BE2C (cell line): ENCODE results near the gene OGFOD1.

Experiments
- DNase-seq: peaks from one replicate; pipeline ENCODE4 v3.0.0-alpha.2; 2020
- H3K27me3 ChIP-seq: fragments of 250-450 bp; sonication (Bioruptor Pico); 2 replicates; pipeline ENCODE4 v1.5.1; 2020; ENCODE audit warnings: mild to moderate bottlenecking
- H3K36me3 ChIP-seq: fragments of 250-450 bp; sonication (Bioruptor Pico); 2 replicates; pipeline ENCODE4 v1.5.1; 2020; ENCODE audit warnings: mild to moderate bottlenecking
- H3K4me1 ChIP-seq: fragments of 250-450 bp; sonication (Bioruptor Pico); 2 replicates; pipeline ENCODE4 v1.5.1; 2020
- H3K4me3 ChIP-seq: 2 replicates; pipeline ENCODE4 v1.5.1; 2011; ENCODE audit warnings: low read depth, low read length
- H3K9me3 ChIP-seq: fragments of 250-450 bp; sonication (Bioruptor Pico); 2 replicates; pipeline ENCODE4 v1.5.1; 2020
- CTCF ChIP-seq: IDR thresholded peaks from 2 replicates; pipeline ENCODE4 v1.5.1; 2012; ENCODE audit warnings: mild to moderate bottlenecking, low read depth, low read length

Gene OGFOD1

DNA sequence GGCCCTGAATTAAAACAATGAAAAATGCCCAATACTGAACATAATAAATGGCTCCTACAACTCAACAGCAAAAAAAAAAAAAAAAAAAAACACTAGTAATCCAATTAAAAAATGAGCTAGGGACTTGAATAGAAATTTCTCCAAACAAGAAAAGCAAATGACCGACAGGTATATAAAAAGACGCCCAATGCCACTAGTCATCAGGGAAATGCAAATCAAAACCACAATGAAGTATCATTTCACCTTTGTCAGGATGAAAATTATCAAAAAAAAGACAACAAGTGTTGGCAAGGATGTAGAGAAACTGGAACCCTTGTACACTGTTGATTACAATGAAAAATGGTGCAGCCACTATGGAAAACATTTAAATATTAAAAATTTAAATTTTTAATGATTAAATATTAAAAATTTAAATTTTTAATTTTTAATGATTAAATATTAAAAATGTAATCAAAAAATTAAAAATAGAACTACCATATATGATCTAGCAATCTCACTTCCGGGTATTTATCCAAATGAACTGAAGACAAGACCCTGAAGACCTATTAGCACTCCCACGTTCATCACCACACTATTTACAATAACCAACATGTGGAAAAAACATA lies 40.4 kb downstream of the OGFOD1 start:
- Histone ChIP-seq H3K4me1 (no peaks in the 10 kb centered on the region), H3K4me3 (no peak overlapping the region), H3K27me3 (no peaks in the 10 kb centered on the region), H3K36me3 (no peaks in the 10 kb centered on the region), H3K9me3 (no peaks in the 10 kb centered on the region)
- no peak for TF ChIP-seq CTCF
- no peak for DNase-seq

- H3K4me1 ChIP-seq = no peaks in the 10 kb centered on the region
- no peaks in the 10 kb centered on the region for H3K27me3 ChIP-seq
- TF ChIP-seq CTCF = no peak
- no peaks in the 10 kb centered on the region for H3K9me3 ChIP-seq
- H3K36me3 ChIP-seq = no peaks in the 10 kb centered on the region
- no peak for DNase-seq
- no peak overlapping the region for H3K4me3 ChIP-seq
Measured at GRCh38 chr16:56493126-56493525, 41.8 kb downstream of the OGFOD1 start.

- Histone ChIP-seq H3K9me3 (no peaks in the 10 kb centered on the region), H3K4me3 (no peak overlapping the region), H3K36me3 (no peaks in the 10 kb centered on the region), H3K27me3 (no peaks in the 10 kb centered on the region), H3K4me1 (no peaks in the 10 kb centered on the region)
- TF ChIP-seq CTCF = no peak
- DNase-seq = no peak
Measured at GRCh38 chr16:56493815-56494214, 42.5 kb downstream of the OGFOD1 start.

DNA sequence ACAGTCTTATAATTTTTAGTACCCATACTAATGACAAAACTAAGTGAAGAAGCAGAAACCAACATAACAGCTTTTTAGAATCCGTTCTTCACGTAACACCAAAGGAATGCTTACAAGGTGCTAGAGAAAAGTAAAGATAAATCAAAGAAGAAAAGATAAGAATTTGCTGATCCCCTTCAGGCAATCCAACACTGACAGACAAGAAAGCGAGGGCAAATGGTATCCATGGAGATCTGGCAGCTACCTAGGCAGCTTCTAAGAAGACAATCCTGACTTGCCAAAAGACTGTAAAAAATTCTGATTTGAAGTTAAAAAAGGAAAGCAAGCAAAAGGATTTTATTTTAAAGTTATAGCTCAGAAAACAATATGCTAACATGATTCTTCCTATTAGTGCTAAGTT lies 53.8 kb downstream of the OGFOD1 start:
- TF ChIP-seq CTCF = no peak
- no peak overlapping the region for H3K4me3 ChIP-seq
- H3K36me3 ChIP-seq = no peaks in the 10 kb centered on the region; the same call in none of the 2 replicates
- no peaks in the 10 kb centered on the region for H3K4me1 ChIP-seq
- DNase-seq = no peak
- no peaks in the 10 kb centered on the region for H3K27me3 ChIP-seq
- no peaks in the 10 kb centered on the region for H3K9me3 ChIP-seq

GRCh38 chr16:56506941-56507340 lies 55.6 kb downstream of the OGFOD1 start:
- H3K4me1 ChIP-seq = no peaks in the 10 kb centered on the region
- DNase-seq = no peak
- H3K36me3 ChIP-seq = no peaks in the 10 kb centered on the region; the same call in none of the 2 replicates
- no peaks in the 10 kb centered on the region for H3K9me3 ChIP-seq
- H3K4me3 ChIP-seq = no peak overlapping the region
- no peak for TF ChIP-seq CTCF
- no peaks in the 10 kb centered on the region for H3K27me3 ChIP-seq

GRCh38 chr16:56510544-56510943 lies 59.2 kb downstream of the OGFOD1 start:
- Histone ChIP-seq H3K4me3 (no peak overlapping the region), H3K9me3 (no peaks in the 10 kb centered on the region), H3K4me1 (no peaks in the 10 kb centered on the region), H3K36me3 (peaks cover 4% of the 10 kb centered on the region; the same call in 1 of the 2 replicates), H3K27me3 (no peaks in the 10 kb centered on the region)
- no peak for DNase-seq
- no peak for TF ChIP-seq CTCF
